IMR-90 (cell line): Measurements from ENCODE around the gene IL17C. TPM values are rescaled to one million over a fixed set of nuclear protein-coding genes. Genes with fewer than 3 reads are reported as not detected.

Source experiments
- ATAC-seq: fragments of 200-7000 bp; cut with Tn5 transposase; 2 replicates; pipeline ENCODE4 v1.9.1; 2020; ENCODE audit warnings: low read depth, mild to moderate bottlenecking, moderate library complexity
- BruUV-seq: library from RNA; stranded (reverse); fragments of 400-500 nt; replicated peaks from 2 replicates; lab custom pipeline; 2021; lab: Mats Ljungman, UMichigan
- CTCF ChIA-PET: fragments of 300-600 bp; formaldehyde crosslinking; extraction: SDS; loops from one replicate; lab custom pipeline; 2021; ENCODE audit warnings: antibody characterized with exemption; lab: Yijun Ruan, JAX
- POLR2A ChIA-PET: fragments of 300-600 bp; sonication (Branson Sonifier 250); formaldehyde crosslinking; loops from one replicate; lab custom pipeline; 2022; ENCODE audit warnings: antibody characterized with exemption; ENCODE audit not compliant: unreplicated experiment; lab: Charles Lee
- DNase-seq: peaks from one replicate; pipeline ENCODE4 v3.0.0; 2013
- H2AFZ ChIP-seq: replicated peaks from 2 replicates; pipeline ENCODE3; 2013; ENCODE audit warnings: low read length, mild to moderate bottlenecking; ENCODE audit not compliant: poor library complexity
- H2AK5ac ChIP-seq: 2 replicates; pipeline ENCODE4 v1.6.1; 2013; ENCODE audit warnings: low read depth, low read length, inconsistent platforms
- H2AK9ac ChIP-seq: replicated peaks from 2 replicates; pipeline ENCODE3; 2013; ENCODE audit warnings: mild to moderate bottlenecking, low read depth, low read length, moderate library complexity; ENCODE audit not compliant: poor library complexity
- H2BK120ac ChIP-seq: 2 replicates; pipeline ENCODE4 v1.6.1; 2013; ENCODE audit warnings: low read depth, low read length, inconsistent platforms
- H2BK15ac ChIP-seq: 3 replicates; pipeline ENCODE4 v1.6.1; 2013; ENCODE audit warnings: low read depth, low read length, inconsistent platforms
- H2BK20ac ChIP-seq: 2 replicates; pipeline ENCODE4 v1.6.1; 2013; ENCODE audit warnings: low read depth, mild to moderate bottlenecking, inconsistent platforms, low read length, moderate library complexity
- H2BK5ac ChIP-seq: 2 replicates; pipeline ENCODE4 v1.6.1; 2013; ENCODE audit warnings: mild to moderate bottlenecking, low read depth, low read length, inconsistent platforms; ENCODE audit not compliant: poor library complexity, severe bottlenecking
- H3K14ac ChIP-seq: replicated peaks from 2 replicates; pipeline ENCODE4 v1.6.1; 2013; ENCODE audit warnings: low read depth, low read length, inconsistent platforms
- H3K18ac ChIP-seq: 2 replicates; pipeline ENCODE4 v1.6.1; 2013; ENCODE audit warnings: low read depth, low read length, control low read depth
- H3K23ac ChIP-seq: 2 replicates; pipeline ENCODE4 v1.6.1; 2013; ENCODE audit warnings: low read depth, low read length, inconsistent platforms
- H3K27ac ChIP-seq: 2 replicates; pipeline ENCODE4 v1.5.1; 2013; ENCODE audit warnings: mild to moderate bottlenecking, control low read depth, low read length; ENCODE audit not compliant: insufficient read depth
- H3K27me3 ChIP-seq: 2 replicates; pipeline ENCODE4 v1.6.1; 2013; ENCODE audit warnings: low read length; ENCODE audit not compliant: control insufficient read depth, insufficient read depth
- H3K36me3 ChIP-seq: 2 replicates; pipeline ENCODE4 v1.6.1; 2013; ENCODE audit warnings: low read length, mixed read lengths; ENCODE audit not compliant: control insufficient read depth, insufficient read depth
- H3K4ac ChIP-seq: 2 replicates; pipeline ENCODE4 v1.6.1; 2013; ENCODE audit warnings: low read depth, low read length, inconsistent platforms
- H3K4me1 ChIP-seq: 2 replicates; pipeline ENCODE4 v1.6.1; 2013; ENCODE audit warnings: low read length, mixed read lengths; ENCODE audit not compliant: control insufficient read depth, insufficient read depth
- H3K4me2 ChIP-seq: 2 replicates; pipeline ENCODE4 v1.6.1; 2013; ENCODE audit warnings: low read depth, mild to moderate bottlenecking, control low read depth, low read length, moderate library complexity
- H3K4me3 ChIP-seq: 2 replicates; pipeline ENCODE4 v1.5.1; 2013; ENCODE audit warnings: low read depth, mild to moderate bottlenecking, control low read depth, low read length, moderate library complexity; ENCODE audit not compliant: insufficient read depth
- H3K56ac ChIP-seq: 2 replicates; pipeline ENCODE4 v1.6.1; 2013; ENCODE audit warnings: low read length, inconsistent platforms; ENCODE audit not compliant: insufficient read depth; ENCODE audit errors: extremely low read depth
- H3K79me1 ChIP-seq, 2 experiments: 2 replicates each; pipeline ENCODE4 v1.6.1; 2013; ENCODE audit warnings: low read length in 2 of 2, inconsistent platforms in 1 of 2, low read depth in 1 of 2
- H3K9ac ChIP-seq: 2 replicates; pipeline ENCODE4 v1.6.1; 2013; ENCODE audit warnings: low read depth, low read length, control low read depth
- H3K9me1 ChIP-seq: 2 replicates; pipeline ENCODE4 v1.6.1; 2013; ENCODE audit warnings: low read length, inconsistent platforms; ENCODE audit not compliant: insufficient read depth
- H3K9me3 ChIP-seq: 2 replicates; pipeline ENCODE4 v1.6.1; 2013; ENCODE audit warnings: low read length; ENCODE audit not compliant: control insufficient read depth, insufficient read depth
- H4K20me1 ChIP-seq: 2 replicates; pipeline ENCODE4 v1.6.1; 2013; ENCODE audit warnings: low read length, inconsistent platforms; ENCODE audit not compliant: insufficient read depth
- H4K5ac ChIP-seq: 2 replicates; pipeline ENCODE4 v1.6.1; 2013; ENCODE audit warnings: mild to moderate bottlenecking, low read depth, low read length, control low read depth
- H4K8ac ChIP-seq, 2 experiments: 2 replicates each; pipeline ENCODE4 v1.6.1; 2013; ENCODE audit warnings: low read depth in 2 of 2, low read length in 2 of 2, control low read depth in 1 of 2, inconsistent platforms in 1 of 2
- H4K91ac ChIP-seq: 2 replicates; pipeline ENCODE4 v1.6.1; 2013; ENCODE audit warnings: low read depth, low read length, inconsistent platforms; ENCODE audit not compliant: insufficient read depth
- CEBPB ChIP-seq: IDR thresholded peaks from 2 replicates; pipeline ENCODE4 v1.6.1; 2012; ENCODE audit warnings: low read depth, low read length, improper control_type of control experiment
- MAZ ChIP-seq: IDR thresholded peaks from 2 replicates; pipeline ENCODE4 v1.6.1; 2012; ENCODE audit warnings: low read depth, mild to moderate bottlenecking, low read length, improper control_type of control experiment, moderate library complexity, borderline replicate concordance
- whole genome bisulfite sequencing, 2 experiments: methylation state at CpG; one replicate each; pipeline versions ENCODE4 v1.1.5 to v1.1.7; 2013; ENCODE audit warnings: missing lambda C conversion rate in 2 of 2; ENCODE audit not compliant: insufficient read length in 1 of 2; ENCODE audit errors: extremely low coverage in 2 of 2; 5-methylcytosine and 5-hydroxymethylcytosine counted together
- dilution Hi-C: fragments of 300-500 bp; cut with HindIII; formaldehyde crosslinking; loops from one replicate; pipeline ENCODE4 v1.14.3; 2018; ENCODE audit warnings: low sequenced_read_pairs; ENCODE audit not compliant: unreplicated experiment
- in situ Hi-C: fragments of 300-500 bp; cut with MboI; formaldehyde crosslinking; loops from 3 replicates; pipeline ENCODE4 v1.14.3; 2019; ENCODE audit warnings: low sequenced_read_pairs, inconsistent platforms, mixed read lengths
- intact Hi-C: fragments of 100-400 bp; cut with micrococcal nuclease; formaldehyde crosslinking; loops from 2 replicates; pipeline ENCODE4 v1.10.0; 2022
- polyA plus RNA-seq, 3 experiments: library from polyadenylated mRNA; depleted of rRNA; stranded (reverse); fragments of >200 nt; gene quantifications; 2 replicates each; pipeline ENCODE4 v1.2.3, GENCODE V29; 2012; ENCODE audit warnings: low replicate concordance in 1 of 3
- total RNA-seq: library from RNA; depleted of rRNA; stranded (reverse); fragments of >200 nt; gene quantifications from 2 replicates; pipeline ENCODE4 v1.2.3, GENCODE V29; 2012

The IL17C gene
- total and polyA plus RNA-seq, 2 of the 4 experiments (the other 2 are of a cell fraction), result 0.09 TPM; not detected in 1

GRCh38 chr16:88649924-88650748 is 11.8 kb downstream of the IL17C start:
- in situ Hi-C loops, result no loop called here
- ATAC-seq (peak; percentile 57), DNase-seq (peak; percentile 8)
- H3K4ac ChIP-seq, result peak overlapping the region; percentile 60
- H2BK5ac ChIP-seq, result no peak overlapping the region
- H2AK5ac ChIP-seq, result peak overlapping the region; percentile 70
- peak overlapping the region; percentile 64 for H3K27ac ChIP-seq
- intact Hi-C loops, result no loop called here
- peaks cover 8% of the 10 kb centered on the region for H3K36me3 ChIP-seq
- H3K9ac ChIP-seq, result peak overlapping the region; percentile 75
- H2AFZ ChIP-seq, result peak overlapping the region; percentile 95
- peak overlapping the region; percentile 85 for H3K4me2 ChIP-seq
- CTCF ChIA-PET, result no interaction called here
- peak overlapping the region; percentile 49; the same call in 1 of the 2 replicates for H4K91ac ChIP-seq
- 0 out of 2 replicates have a peak, but pooled peaks have one; percentile 25 for TF ChIP-seq CEBPB
- TF ChIP-seq MAZ, result no peak
- peak overlapping the region; percentile 67; the same call in 1 of the 2 replicates for H4K5ac ChIP-seq
- no peak overlapping the region for H2BK20ac ChIP-seq
- peak overlapping the region; percentile 93 for H3K4me3 ChIP-seq
- H2AK9ac ChIP-seq, result peak overlapping the region; percentile 97
- H3K79me1 ChIP-seq, result peaks cover 0 to 20% of the 10 kb centered on the region in 2 experiments; a peak in 1 of 4 replicates
- H3K27me3 ChIP-seq, result no peaks in the 10 kb centered on the region
- no peak overlapping the region for H2BK15ac ChIP-seq
- POLR2A ChIA-PET, result no interaction called here
- peaks cover 5% of the 10 kb centered on the region; the same call in 1 of the 2 replicates for H3K4me1 ChIP-seq
- peak overlapping the region; percentile 90; the same call in 1 of the 2 replicates for H3K14ac ChIP-seq
- dilution Hi-C loops, result no loop called here
- peak overlapping the region in 1 of 2 experiments; percentile 84; a peak in 1 of 4 replicates for H4K8ac ChIP-seq
- no peaks in the 10 kb centered on the region for H3K9me3 ChIP-seq
- BruUV-seq, result no TSS peak
- WGBS, 2 experiments, result 16% methylated on average over 5 of the region's 37 CpGs; no CpG with 5 or more reads in 1 of the 2 experiments
- peaks cover 3% of the 10 kb centered on the region for H4K20me1 ChIP-seq
- no peak overlapping the region for H3K56ac ChIP-seq
- peak overlapping the region; percentile 47; the same call in 1 of the 2 replicates for H3K18ac ChIP-seq
- H2BK120ac ChIP-seq, result no peak overlapping the region
- H3K23ac ChIP-seq, result peak overlapping the region; percentile 41
- H3K9me1 ChIP-seq, result no peaks in the 10 kb centered on the region
